Skin of body (tissue), 1 donor: Measurements from ENCODE around the gene PTPN22. TPM values are rescaled to one million over a fixed set of nuclear protein-coding genes. Genes with fewer than 3 reads are reported as not detected.

ENCODE experiments used
- total RNA-seq: library from RNA; depleted of rRNA; stranded (reverse); fragments of >200 nt; gene quantifications from one replicate; pipeline ENCODE4 v1.2.3, GENCODE V29; 2014

The PTPN22 gene
- total RNA-seq, 1 donor from 2014 or later, result 2.6 TPM

Other genes with a start within 250 kb of the PTPN22 start
- 8.0 TPM for gene PHTF1, start 112.2 kb downstream of the PTPN22 start, total RNA-seq
- 18.3 TPM for gene RSBN1, start 59.2 kb downstream of the PTPN22 start, total RNA-seq
- gene BCL2L15, start 15.9 kb upstream of the PTPN22 start, total RNA-seq, result 0.99 TPM
- 25.3 TPM for gene AP4B1, start 33.1 kb upstream of the PTPN22 start, total RNA-seq
- 2.6 TPM for gene DCLRE1B, start 33.6 kb upstream of the PTPN22 start, total RNA-seq
- 33.9 TPM for gene HIPK1, start 57.6 kb upstream of the PTPN22 start, total RNA-seq
- 81.0 TPM for gene OLFML3, start 107.8 kb upstream of the PTPN22 start, total RNA-seq